ENCODE results near the gene PRKAG1. TPM values are rescaled to one million over a fixed set of nuclear protein-coding genes. Genes with fewer than 3 reads are reported as not detected.

Gene PRKAG1
- total RNA-seq, 1 donor from 2014 or later = 58.2 TPM

- H3K4me1 Mint-ChIP-seq (ENCODE audit: low read depth, unreplicated experiment) = no peaks in the 10 kb centered on the region
- peaks cover 6% of the 10 kb centered on the region for H3K27me3 Mint-ChIP-seq (ENCODE audit: unreplicated experiment)
- DNase-seq = no peak
- H3K4me3 Mint-ChIP-seq (ENCODE audit: unreplicated experiment) = no peak overlapping the region
- peaks cover 3% of the 10 kb centered on the region for H3K9me3 Mint-ChIP-seq (ENCODE audit: unreplicated experiment)
- no peaks in the 10 kb centered on the region for H3K36me3 Mint-ChIP-seq (ENCODE audit: unreplicated experiment)
- H3K27ac Mint-ChIP-seq (ENCODE audit: unreplicated experiment) = no peak overlapping the region
- no peak for TF ChIP-seq CTCF (IDR thresholded peaks at IDR 0.05; ENCODE audit: partially characterized antibody, unreplicated experiment)
Observed at GRCh38 chr12:49043241-49043640, 24.7 kb upstream of the PRKAG1 start.

- Mint-ChIP-seq H3K27ac (ENCODE audit: unreplicated experiment) (no peak overlapping the region), H3K36me3 (ENCODE audit: unreplicated experiment) (no peaks in the 10 kb centered on the region), H3K4me1 (ENCODE audit: low read depth, unreplicated experiment) (no peaks in the 10 kb centered on the region), H3K9me3 (ENCODE audit: unreplicated experiment) (peaks cover 1% of the 10 kb centered on the region), H3K27me3 (ENCODE audit: unreplicated experiment) (peaks cover 3% of the 10 kb centered on the region), H3K4me3 (ENCODE audit: unreplicated experiment) (no peak overlapping the region)
- no peak for TF ChIP-seq CTCF (IDR thresholded peaks at IDR 0.05; ENCODE audit: partially characterized antibody, unreplicated experiment)
- no peak for DNase-seq
Observed at GRCh38 chr12:49041881-49042484, 23.4 kb upstream of the PRKAG1 start.

- Mint-ChIP-seq H3K36me3 (ENCODE audit: unreplicated experiment) (no peaks in the 10 kb centered on the region), H3K27ac (ENCODE audit: unreplicated experiment) (no peak overlapping the region)
- no peak for TF ChIP-seq CTCF (IDR thresholded peaks at IDR 0.05; ENCODE audit: partially characterized antibody, unreplicated experiment)
Observed at GRCh38 chr12:49041036-49041880, 22.7 kb upstream of the PRKAG1 start.

GRCh38 chr12:49040364-49040855 is 21.8 kb upstream of the PRKAG1 start:
- H3K9me3 Mint-ChIP-seq (ENCODE audit: unreplicated experiment) = peaks cover 3% of the 10 kb centered on the region
- H3K27me3 Mint-ChIP-seq (ENCODE audit: unreplicated experiment) = no peaks in the 10 kb centered on the region
- H3K4me3 Mint-ChIP-seq (ENCODE audit: unreplicated experiment) = no peak overlapping the region
- no peaks in the 10 kb centered on the region for H3K36me3 Mint-ChIP-seq (ENCODE audit: unreplicated experiment)
- TF ChIP-seq CTCF (IDR thresholded peaks at IDR 0.05; ENCODE audit: partially characterized antibody, unreplicated experiment) = no peak
- no peaks in the 10 kb centered on the region for H3K4me1 Mint-ChIP-seq (ENCODE audit: low read depth, unreplicated experiment)
- no peak for DNase-seq
- no peak overlapping the region for H3K27ac Mint-ChIP-seq (ENCODE audit: unreplicated experiment)

More at GRCh38 chr12:49041036-49041880, 22.7 kb upstream of the PRKAG1 start:
- Mint-ChIP-seq H3K27me3 (ENCODE audit: unreplicated experiment) (peaks cover 3% of the 10 kb centered on the region), H3K9me3 (ENCODE audit: unreplicated experiment) (peaks cover 3% of the 10 kb centered on the region), H3K4me3 (ENCODE audit: unreplicated experiment) (no peak overlapping the region), H3K4me1 (ENCODE audit: low read depth, unreplicated experiment) (no peaks in the 10 kb centered on the region)
- DNase-seq = no peak

Data from glutamatergic neuron (in vitro differentiated cells).